ENCODE measurements around the gene SPATA31E1. TPM values are rescaled to one million over a fixed set of nuclear protein-coding genes. Genes with fewer than 3 reads are reported as not detected.
A peak's percentile ranks its signal among the peaks of the same experiment; 100 is the strongest.

The SPATA31E1 gene
- not detected for total RNA-seq
- polyA plus RNA-seq, result not detected
- long read RNA-seq, donor 1, result 0 reads
- long read RNA-seq, donor 2, result 0 reads
- long read RNA-seq, donor 3, result 0 reads
- long read RNA-seq, donor 4, result 0 reads
- long read RNA-seq, donor 5, result 0 reads
- long read RNA-seq, donor 6, result 0 reads
- long read RNA-seq, donor 7, result 0 reads
- long read RNA-seq, donor 8, result 0 reads
- long read RNA-seq, donor 9, result 0 reads
- long read RNA-seq, donor 10, result 0 reads

GRCh38 chr9:87882627-87883026 lies at the start of gene SPATA31E1:
SPATA31E1 (plus strand) TSS chr9:87882877; CDS start chr9:87882892, 15 bp downstream.
- TF ChIP-seq CTCF (IDR thresholded peaks at IDR 0.05), result no peak
- TF ChIP-seq POLR2A (IDR thresholded peaks at IDR 0.05), result no peak
- H3K27me3 ChIP-seq, result no peaks in the 10 kb centered on the region
- H3K36me3 ChIP-seq (replicated peaks in 1 of 2), result no peaks in the 10 kb centered on the region
- DNase-seq, result peak in 1 of 7 donors; percentile 27
- H3K4me3 ChIP-seq, result no peak within 1 kb of the TSS
- WGBS, 4 donors, result 77 to 86% (median 82%) methylated on average over 1 to 5 of the region's 5 CpGs
- H3K27ac ChIP-seq, result no peak within 1 kb of the TSS
- no peaks in the 10 kb centered on the region for H3K9me3 ChIP-seq (replicated peaks in 1 of 3)
- intact Hi-C loops (cut with DNase I), result no loop called here
- H3K4me1 ChIP-seq (replicated peaks in 1 of 2), result no peaks in the 10 kb centered on the region

- DNase-seq, result no peak
- intact Hi-C loops (cut with DNase I), result no loop called here
- TF ChIP-seq POLR2A (IDR thresholded peaks at IDR 0.05) (no peak), CTCF (IDR thresholded peaks at IDR 0.05) (no peak)
- Histone ChIP-seq H3K4me1 (replicated peaks in 1 of 2) (no peaks in the 10 kb centered on the region), H3K27me3 (no peaks in the 10 kb centered on the region), H3K36me3 (replicated peaks in 1 of 2) (no peaks in the 10 kb centered on the region), H3K27ac (no peak overlapping the region), H3K4me3 (no peak overlapping the region), H3K9me3 (replicated peaks in 1 of 3) (no peaks in the 10 kb centered on the region)
- 54 to 66% (median 58%) methylated on average over 10 to 14 of the region's 14 CpGs for WGBS, 4 donors
Measured at GRCh38 chr9:87834357-87834756, 48.3 kb upstream of the SPATA31E1 start.

GRCh38 chr9:87836536-87836935 lies 46.1 kb upstream of the SPATA31E1 start:
- no peak for DNase-seq
- 85 to 88% (median 87%) methylated on average over 5 of the region's 5 CpGs for WGBS, 4 donors
- peaks cover 0 to 5% (median 0%) of the 10 kb centered on the region in 3 donors for H3K9me3 ChIP-seq (replicated peaks in 1 of 3)

More at GRCh38 chr9:87836536-87836935, 46.1 kb upstream of the SPATA31E1 start:
- Histone ChIP-seq H3K27me3 (no peaks in the 10 kb centered on the region), H3K27ac (no peak overlapping the region), H3K4me1 (replicated peaks in 1 of 2) (no peaks in the 10 kb centered on the region), H3K4me3 (no peak overlapping the region), H3K36me3 (replicated peaks in 1 of 2) (no peaks in the 10 kb centered on the region)
- TF ChIP-seq POLR2A (IDR thresholded peaks at IDR 0.05) (no peak), CTCF (IDR thresholded peaks at IDR 0.05) (no peak)
- intact Hi-C loops (cut with DNase I), result no loop called here

Measured in adrenal gland (tissue), 19 donors.